SK-N-SH (cell line): ENCODE data around the gene MAML3. TPM values are rescaled to one million over a fixed set of nuclear protein-coding genes. Genes with fewer than 3 reads are reported as not detected.
A peak's percentile ranks its signal among the peaks of the same experiment; 100 is the strongest.

Experiments used
- CTCF ChIA-PET: fragments of 300-600, 350-600 bp; formaldehyde crosslinking; extraction: SDS; loops from one replicate; lab custom pipeline; 2021; lab: Yijun Ruan, JAX
- POLR2A ChIA-PET: fragments of 350-600 bp; sonication (Branson Sonifier 250); formaldehyde crosslinking; extraction: SDS; loops from one replicate; lab custom pipeline; 2020; ENCODE audit warnings: antibody characterized with exemption, inconsistent platforms; lab: Yijun Ruan, JAX
- DNase-seq: peaks from one replicate; pipeline ENCODE4 v3.0.0; 2012
- H2AFZ ChIP-seq: fragments of 200-600 bp; sonication (generic); 2 replicates; pipeline ENCODE4 v1.8.1; 2016; ENCODE audit warnings: antibody characterized with exemption, mild to moderate bottlenecking, low read depth
- H3F3A ChIP-seq: fragments of 200-600 bp; sonication (generic); replicated peaks from 2 replicates; pipeline ENCODE3; 2016; ENCODE audit warnings: antibody characterized with exemption, mild to moderate bottlenecking; ENCODE audit not compliant: insufficient read depth
- H3K27ac ChIP-seq, 2 experiments: fragments of 200-500 bp in 1 of 2; fragments of 200-600 bp in 1 of 2; sonication (Bioruptor generic) in 1 of 2; sonication (generic), shearing (Covaris generic) in 1 of 2; 2 replicates each; pipeline versions ENCODE4 v1.5.1 to v1.6.1; 2014 to 2016; ENCODE audit warnings: low read depth in 2 of 2, inconsistent platforms in 1 of 2, low read length in 1 of 2, mild to moderate bottlenecking in 1 of 2, mixed read lengths in 1 of 2
- H3K27me3 ChIP-seq: fragments of 200-600 bp; sonication (generic), shearing (Covaris generic); 2 replicates; pipeline ENCODE4 v1.6.1; 2016; ENCODE audit warnings: mixed run types; ENCODE audit not compliant: insufficient read depth
- H3K36me3 ChIP-seq, 2 experiments: fragments of 200-500 bp in 1 of 2; fragments of 200-600 bp in 1 of 2; sonication (Bioruptor generic) in 1 of 2; sonication (generic) in 1 of 2; replicated peaks in 1 of 2; 2 replicates each; pipeline versions ENCODE3 to v1.5.1; 2014 to 2016; ENCODE audit warnings: low read length in 1 of 2, mild to moderate bottlenecking in 1 of 2; ENCODE audit not compliant: insufficient read depth in 2 of 2, control insufficient read depth in 1 of 2
- H3K4me1 ChIP-seq, 2 experiments: fragments of 200-500 bp in 1 of 2; fragments of 200-600 bp in 1 of 2; sonication (Bioruptor generic) in 1 of 2; sonication (generic), shearing (Covaris generic) in 1 of 2; 2 replicates each; pipeline versions ENCODE4 v1.5.1 to v1.6.1; 2014 to 2016; ENCODE audit warnings: low read depth in 1 of 2, low read length in 1 of 2, mixed run types in 1 of 2; ENCODE audit not compliant: insufficient read depth in 2 of 2, control insufficient read depth in 1 of 2
- H3K4me2 ChIP-seq: fragments of 200-600 bp; sonication (generic), shearing (Covaris generic); 2 replicates; pipeline ENCODE4 v1.6.1; 2017; ENCODE audit warnings: mixed run types
- H3K4me3 ChIP-seq, 2 experiments: fragments of 200-500 bp in 1 of 2; fragments of 200-600 bp in 1 of 2; sonication (Bioruptor generic) in 1 of 2; sonication (generic), shearing (Covaris generic) in 1 of 2; 2 replicates each; pipeline versions ENCODE4 v1.5.1 to v1.8.1; 2014 to 2016; ENCODE audit warnings: low read depth in 2 of 2, inconsistent platforms in 1 of 2, low read length in 1 of 2, mild to moderate bottlenecking in 1 of 2, mixed read lengths in 1 of 2, moderate library complexity in 1 of 2
- H3K79me2 ChIP-seq: fragments of 200-600 bp; sonication (generic); 2 replicates; pipeline ENCODE4 v1.8.1; 2017; ENCODE audit warnings: mild to moderate bottlenecking; ENCODE audit not compliant: insufficient read depth
- H3K9ac ChIP-seq: fragments of 200-600 bp; sonication (generic); 2 replicates; pipeline ENCODE4 v1.6.1; 2017; ENCODE audit warnings: mixed run types
- H3K9me2 ChIP-seq: fragments of 200-600 bp; sonication (generic); 2 replicates; pipeline ENCODE4 v1.6.1; 2017; ENCODE audit warnings: mixed run types
- H3K9me3 ChIP-seq: fragments of 200-600 bp; sonication (generic); 2 replicates; pipeline ENCODE4 v1.6.1; 2017; ENCODE audit warnings: mixed run types, mild to moderate bottlenecking, moderate library complexity
- H4K20me1 ChIP-seq: fragments of 200-600 bp; sonication (generic); 2 replicates; pipeline ENCODE4 v1.6.1; 2017; ENCODE audit warnings: mild to moderate bottlenecking, mixed run types; ENCODE audit not compliant: insufficient read depth
- NFIC ChIP-seq: IDR thresholded peaks from 2 replicates; pipeline ENCODE4 v1.4.0; 2012; ENCODE audit warnings: borderline replicate concordance
- TAF1 ChIP-seq: IDR thresholded peaks from 2 replicates; pipeline ENCODE4 v1.6.1; 2012; ENCODE audit warnings: low read depth, mild to moderate bottlenecking, low read length, moderate library complexity, borderline replicate concordance
- WGBS: methylation state at CpG from one replicate; pipeline ENCODE4 v1.1.6; 2017; ENCODE audit warnings: low lambda C conversion rate; 5-methylcytosine and 5-hydroxymethylcytosine counted together
- polyA plus RNA-seq, 3 experiments: library from polyadenylated mRNA; depleted of rRNA; stranded (reverse); fragments of >200 nt; gene quantifications; 2 replicates each; pipeline ENCODE4 v1.2.3, GENCODE V29; 2012
- TF ChIP-seq, protein P1 (sequence below): fragments of 150-350 bp; IDR thresholded peaks from 2 replicates; pipeline ENCODE4 v1.6.1; 2016; ENCODE audit warnings: mild to moderate bottlenecking, low read depth, low read length
- TF ChIP-seq, protein P2 (sequence below): IDR thresholded peaks from 2 replicates; pipeline ENCODE4 v1.4.0; 2012; ENCODE audit warnings: low read depth, borderline replicate concordance
- TF ChIP-seq, protein P3 (sequence below): IDR thresholded peaks from 2 replicates; pipeline ENCODE4 v1.6.1; 2012; ENCODE audit warnings: mild to moderate bottlenecking, low read depth, low read length, moderate library complexity
- TF ChIP-seq, protein P4 (sequence below): IDR thresholded peaks from 2 replicates; pipeline ENCODE4 v1.4.0; 2012; ENCODE audit warnings: low read depth, borderline replicate concordance

MAML3 gene
- polyA plus RNA-seq, 1 of the 3 experiments (the other 2 are of a cell fraction): 5.3 TPM

DNA sequence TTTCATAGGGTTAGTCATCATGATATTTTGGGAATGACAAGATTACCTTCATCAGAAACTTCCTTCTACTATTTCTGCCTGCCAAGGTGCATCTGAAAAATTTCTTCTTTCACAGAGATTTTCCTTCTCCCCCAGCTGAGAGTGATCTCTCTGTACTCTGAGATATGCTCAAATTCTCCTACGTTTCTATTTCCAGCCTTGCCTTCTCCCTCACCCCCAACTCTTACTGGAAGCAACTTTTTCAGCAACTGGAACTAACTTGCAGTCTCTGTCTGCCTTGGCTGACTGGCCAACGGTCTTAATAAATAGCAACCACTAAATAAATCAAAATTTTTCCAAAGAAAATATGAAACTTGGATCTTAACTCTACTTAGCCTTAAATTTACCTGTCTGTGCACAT is 122.3 kb downstream of the MAML3 start:
- no peak overlapping the region for H2AFZ ChIP-seq
- DNase-seq: no peak
- H3F3A ChIP-seq: peaks cover 2% of the 10 kb centered on the region
- CTCF ChIA-PET: interaction anchor here (1.5 kb wide), 1 partner anchor 71 kb away, joined by 3 read pairs; no protein-coding TSS in a partner anchor
- no peaks in the 10 kb centered on the region for H3K9me2 ChIP-seq
- no peak for TF ChIP-seq NFIC
- TF ChIP-seq, protein P1, sequence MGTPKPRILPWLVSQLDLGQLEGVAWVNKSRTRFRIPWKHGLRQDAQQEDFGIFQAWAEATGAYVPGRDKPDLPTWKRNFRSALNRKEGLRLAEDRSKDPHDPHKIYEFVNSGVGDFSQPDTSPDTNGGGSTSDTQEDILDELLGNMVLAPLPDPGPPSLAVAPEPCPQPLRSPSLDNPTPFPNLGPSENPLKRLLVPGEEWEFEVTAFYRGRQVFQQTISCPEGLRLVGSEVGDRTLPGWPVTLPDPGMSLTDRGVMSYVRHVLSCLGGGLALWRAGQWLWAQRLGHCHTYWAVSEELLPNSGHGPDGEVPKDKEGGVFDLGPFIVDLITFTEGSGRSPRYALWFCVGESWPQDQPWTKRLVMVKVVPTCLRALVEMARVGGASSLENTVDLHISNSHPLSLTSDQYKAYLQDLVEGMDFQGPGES: no peak
- TF ChIP-seq, protein P2, sequence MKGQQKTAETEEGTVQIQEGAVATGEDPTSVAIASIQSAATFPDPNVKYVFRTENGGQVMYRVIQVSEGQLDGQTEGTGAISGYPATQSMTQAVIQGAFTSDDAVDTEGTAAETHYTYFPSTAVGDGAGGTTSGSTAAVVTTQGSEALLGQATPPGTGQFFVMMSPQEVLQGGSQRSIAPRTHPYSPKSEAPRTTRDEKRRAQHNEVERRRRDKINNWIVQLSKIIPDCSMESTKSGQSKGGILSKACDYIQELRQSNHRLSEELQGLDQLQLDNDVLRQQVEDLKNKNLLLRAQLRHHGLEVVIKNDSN: no peak
- TF ChIP-seq, protein P3, sequence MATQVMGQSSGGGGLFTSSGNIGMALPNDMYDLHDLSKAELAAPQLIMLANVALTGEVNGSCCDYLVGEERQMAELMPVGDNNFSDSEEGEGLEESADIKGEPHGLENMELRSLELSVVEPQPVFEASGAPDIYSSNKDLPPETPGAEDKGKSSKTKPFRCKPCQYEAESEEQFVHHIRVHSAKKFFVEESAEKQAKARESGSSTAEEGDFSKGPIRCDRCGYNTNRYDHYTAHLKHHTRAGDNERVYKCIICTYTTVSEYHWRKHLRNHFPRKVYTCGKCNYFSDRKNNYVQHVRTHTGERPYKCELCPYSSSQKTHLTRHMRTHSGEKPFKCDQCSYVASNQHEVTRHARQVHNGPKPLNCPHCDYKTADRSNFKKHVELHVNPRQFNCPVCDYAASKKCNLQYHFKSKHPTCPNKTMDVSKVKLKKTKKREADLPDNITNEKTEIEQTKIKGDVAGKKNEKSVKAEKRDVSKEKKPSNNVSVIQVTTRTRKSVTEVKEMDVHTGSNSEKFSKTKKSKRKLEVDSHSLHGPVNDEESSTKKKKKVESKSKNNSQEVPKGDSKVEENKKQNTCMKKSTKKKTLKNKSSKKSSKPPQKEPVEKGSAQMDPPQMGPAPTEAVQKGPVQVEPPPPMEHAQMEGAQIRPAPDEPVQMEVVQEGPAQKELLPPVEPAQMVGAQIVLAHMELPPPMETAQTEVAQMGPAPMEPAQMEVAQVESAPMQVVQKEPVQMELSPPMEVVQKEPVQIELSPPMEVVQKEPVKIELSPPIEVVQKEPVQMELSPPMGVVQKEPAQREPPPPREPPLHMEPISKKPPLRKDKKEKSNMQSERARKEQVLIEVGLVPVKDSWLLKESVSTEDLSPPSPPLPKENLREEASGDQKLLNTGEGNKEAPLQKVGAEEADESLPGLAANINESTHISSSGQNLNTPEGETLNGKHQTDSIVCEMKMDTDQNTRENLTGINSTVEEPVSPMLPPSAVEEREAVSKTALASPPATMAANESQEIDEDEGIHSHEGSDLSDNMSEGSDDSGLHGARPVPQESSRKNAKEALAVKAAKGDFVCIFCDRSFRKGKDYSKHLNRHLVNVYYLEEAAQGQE: no peak
- TF ChIP-seq TAF1: no peak
- TF ChIP-seq, protein P4, sequence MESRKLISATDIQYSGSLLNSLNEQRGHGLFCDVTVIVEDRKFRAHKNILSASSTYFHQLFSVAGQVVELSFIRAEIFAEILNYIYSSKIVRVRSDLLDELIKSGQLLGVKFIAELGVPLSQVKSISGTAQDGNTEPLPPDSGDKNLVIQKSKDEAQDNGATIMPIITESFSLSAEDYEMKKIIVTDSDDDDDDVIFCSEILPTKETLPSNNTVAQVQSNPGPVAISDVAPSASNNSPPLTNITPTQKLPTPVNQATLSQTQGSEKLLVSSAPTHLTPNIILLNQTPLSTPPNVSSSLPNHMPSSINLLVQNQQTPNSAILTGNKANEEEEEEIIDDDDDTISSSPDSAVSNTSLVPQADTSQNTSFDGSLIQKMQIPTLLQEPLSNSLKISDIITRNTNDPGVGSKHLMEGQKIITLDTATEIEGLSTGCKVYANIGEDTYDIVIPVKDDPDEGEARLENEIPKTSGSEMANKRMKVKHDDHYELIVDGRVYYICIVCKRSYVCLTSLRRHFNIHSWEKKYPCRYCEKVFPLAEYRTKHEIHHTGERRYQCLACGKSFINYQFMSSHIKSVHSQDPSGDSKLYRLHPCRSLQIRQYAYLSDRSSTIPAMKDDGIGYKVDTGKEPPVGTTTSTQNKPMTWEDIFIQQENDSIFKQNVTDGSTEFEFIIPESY: no peak
- no peak overlapping the region for H3K4me3 ChIP-seq
- peak overlapping the region in 1 of 2 experiments; percentile 66; a peak in 2 of 4 replicates for H3K27ac ChIP-seq
- no peak overlapping the region for H3K9ac ChIP-seq
- POLR2A ChIA-PET: no interaction called here
- 56% methylated on average over 2 of the region's 2 CpGs for WGBS
- peaks cover 3% of the 10 kb centered on the region; the same call in 1 of the 2 replicates for H3K79me2 ChIP-seq
- H3K9me3 ChIP-seq: no peaks in the 10 kb centered on the region
- no peaks in the 10 kb centered on the region for H3K27me3 ChIP-seq
- H3K36me3 ChIP-seq: no peaks in the 10 kb centered on the region
- peaks cover 0 to 54% of the 10 kb centered on the region in 2 experiments; a peak in 2 of 4 replicates for H3K4me1 ChIP-seq
- H4K20me1 ChIP-seq: no peaks in the 10 kb centered on the region
- H3K4me2 ChIP-seq: no peak overlapping the region

DNA sequence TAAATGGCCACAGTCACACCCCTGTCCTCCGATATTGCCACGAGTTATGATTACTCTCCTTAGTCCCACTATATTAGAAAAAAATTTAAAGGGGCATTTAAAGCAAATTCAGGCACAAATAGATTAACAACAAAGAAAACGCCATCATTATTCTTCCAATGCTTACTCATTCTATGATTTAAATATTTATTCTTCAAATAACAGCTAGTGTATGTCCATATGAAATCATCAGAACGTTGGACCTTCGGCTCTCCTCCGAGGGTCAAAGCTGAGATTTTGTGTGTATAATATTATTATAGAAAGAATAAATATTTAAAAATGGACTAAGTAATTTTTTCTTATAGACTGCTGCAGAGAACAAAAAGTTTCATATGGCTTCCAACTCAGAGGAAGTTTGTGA is 122.9 kb downstream of the MAML3 start:
- Histone ChIP-seq H3K4me3 (no peak overlapping the region), H3K27ac (peak overlapping the region in 1 of 2 experiments; percentile 66; a peak in 2 of 4 replicates), H3K9me3 (no peaks in the 10 kb centered on the region), H3K9ac (no peak overlapping the region), H3K4me1 (peaks cover 0 to 51% of the 10 kb centered on the region in 2 experiments; a peak in 2 of 4 replicates), H2AFZ (no peak overlapping the region), H4K20me1 (no peaks in the 10 kb centered on the region), H3K4me2 (no peak overlapping the region), H3F3A (no peaks in the 10 kb centered on the region), H3K79me2 (peaks cover 3% of the 10 kb centered on the region; the same call in 1 of the 2 replicates), H3K36me3 (no peaks in the 10 kb centered on the region), H3K27me3 (no peaks in the 10 kb centered on the region), H3K9me2 (no peaks in the 10 kb centered on the region)
- CTCF ChIA-PET: interaction anchor here (1.5 kb wide), 1 partner anchor 71 kb away, joined by 3 read pairs; no protein-coding TSS in a partner anchor
- WGBS: 80% methylated on average over 6 of the region's 6 CpGs
- POLR2A ChIA-PET: no interaction called here
- TF ChIP-seq, protein P2: no peak
- DNase-seq: no peak
